Measurements from ENCODE around the gene MPP3.

MPP3 gene

DNA sequence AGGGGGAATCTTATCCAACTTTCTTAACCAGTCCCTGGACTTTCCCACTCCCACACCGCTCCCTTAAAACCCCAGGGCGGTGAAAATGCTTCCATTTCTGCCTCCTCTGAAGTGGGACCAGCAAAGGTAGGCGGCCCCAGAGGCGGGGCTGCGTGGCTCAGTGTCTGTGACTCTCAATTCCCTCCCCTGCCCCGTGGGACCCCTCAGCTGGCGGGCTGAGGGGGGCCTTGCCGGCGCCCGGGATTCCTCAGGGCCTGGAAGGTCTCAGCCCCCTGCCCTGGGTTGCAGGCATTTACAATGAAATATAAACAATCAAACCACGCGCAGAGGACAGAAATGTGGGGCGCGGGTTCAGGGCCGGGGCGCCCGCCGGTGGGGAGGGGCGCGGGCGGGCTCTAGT, 78.0 kb downstream of the MPP3 start:
- TF ChIP-seq RAD21 (IDR thresholded peaks at IDR 0.05; ENCODE audit: low read depth), result no peak
- TF ChIP-seq, protein P1, sequence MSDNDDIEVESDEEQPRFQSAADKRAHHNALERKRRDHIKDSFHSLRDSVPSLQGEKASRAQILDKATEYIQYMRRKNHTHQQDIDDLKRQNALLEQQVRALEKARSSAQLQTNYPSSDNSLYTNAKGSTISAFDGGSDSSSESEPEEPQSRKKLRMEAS (IDR thresholded peaks at IDR 0.05), result no peak
- no peak for TF ChIP-seq EGR1 (IDR thresholded peaks at IDR 0.05)
- TF ChIP-seq CREB1 (IDR thresholded peaks at IDR 0.05; ENCODE audit: low read depth), result no peak
- TF ChIP-seq EP300 (IDR thresholded peaks at IDR 0.05; ENCODE audit: borderline replicate concordance), result no peak
- TF ChIP-seq FOXM1 (IDR thresholded peaks at IDR 0.05; ENCODE audit: borderline replicate concordance, low read depth), result no peak
- TF ChIP-seq TEAD4 (IDR thresholded peaks at IDR 0.05), result no peak
- TF ChIP-seq, protein P2, sequence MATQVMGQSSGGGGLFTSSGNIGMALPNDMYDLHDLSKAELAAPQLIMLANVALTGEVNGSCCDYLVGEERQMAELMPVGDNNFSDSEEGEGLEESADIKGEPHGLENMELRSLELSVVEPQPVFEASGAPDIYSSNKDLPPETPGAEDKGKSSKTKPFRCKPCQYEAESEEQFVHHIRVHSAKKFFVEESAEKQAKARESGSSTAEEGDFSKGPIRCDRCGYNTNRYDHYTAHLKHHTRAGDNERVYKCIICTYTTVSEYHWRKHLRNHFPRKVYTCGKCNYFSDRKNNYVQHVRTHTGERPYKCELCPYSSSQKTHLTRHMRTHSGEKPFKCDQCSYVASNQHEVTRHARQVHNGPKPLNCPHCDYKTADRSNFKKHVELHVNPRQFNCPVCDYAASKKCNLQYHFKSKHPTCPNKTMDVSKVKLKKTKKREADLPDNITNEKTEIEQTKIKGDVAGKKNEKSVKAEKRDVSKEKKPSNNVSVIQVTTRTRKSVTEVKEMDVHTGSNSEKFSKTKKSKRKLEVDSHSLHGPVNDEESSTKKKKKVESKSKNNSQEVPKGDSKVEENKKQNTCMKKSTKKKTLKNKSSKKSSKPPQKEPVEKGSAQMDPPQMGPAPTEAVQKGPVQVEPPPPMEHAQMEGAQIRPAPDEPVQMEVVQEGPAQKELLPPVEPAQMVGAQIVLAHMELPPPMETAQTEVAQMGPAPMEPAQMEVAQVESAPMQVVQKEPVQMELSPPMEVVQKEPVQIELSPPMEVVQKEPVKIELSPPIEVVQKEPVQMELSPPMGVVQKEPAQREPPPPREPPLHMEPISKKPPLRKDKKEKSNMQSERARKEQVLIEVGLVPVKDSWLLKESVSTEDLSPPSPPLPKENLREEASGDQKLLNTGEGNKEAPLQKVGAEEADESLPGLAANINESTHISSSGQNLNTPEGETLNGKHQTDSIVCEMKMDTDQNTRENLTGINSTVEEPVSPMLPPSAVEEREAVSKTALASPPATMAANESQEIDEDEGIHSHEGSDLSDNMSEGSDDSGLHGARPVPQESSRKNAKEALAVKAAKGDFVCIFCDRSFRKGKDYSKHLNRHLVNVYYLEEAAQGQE (IDR thresholded peaks at IDR 0.05; ENCODE audit: low read depth), result no peak
- TF ChIP-seq ZBTB7A (IDR thresholded peaks at IDR 0.05; ENCODE audit: low read depth), result no peak
- TF ChIP-seq CEBPB (IDR thresholded peaks at IDR 0.05), result no peak
- no peak for TF ChIP-seq YY1 (IDR thresholded peaks at IDR 0.05; ENCODE audit: low read depth)

DNA sequence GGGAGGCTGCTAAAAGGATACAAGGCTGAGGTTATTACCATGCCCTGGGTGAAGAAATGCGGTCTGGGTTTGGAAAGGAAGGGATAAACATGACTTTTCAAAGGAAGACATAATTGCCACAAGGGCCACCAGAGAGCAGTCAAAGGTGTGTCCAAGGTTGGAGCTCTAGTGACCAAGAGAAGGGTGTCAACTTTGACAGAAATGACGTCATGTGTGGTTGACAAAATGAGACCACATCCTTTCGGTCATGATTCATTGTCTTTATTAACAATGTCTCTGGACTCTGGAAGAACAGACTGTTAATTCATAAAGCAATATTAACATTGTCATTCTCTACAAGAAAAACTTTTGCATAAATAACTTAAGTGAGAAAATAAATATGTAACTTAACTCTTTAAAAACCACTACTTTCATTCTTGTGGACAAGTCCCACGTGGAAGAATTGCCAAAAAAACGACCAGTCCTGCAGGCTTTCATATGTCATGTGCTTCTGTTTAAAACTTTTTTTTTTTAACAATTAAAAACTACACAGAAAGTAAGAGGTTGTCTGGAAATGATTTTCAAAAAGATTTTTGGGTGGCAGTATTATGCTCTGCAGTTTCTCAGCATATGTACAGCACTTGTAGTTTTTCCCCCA, 79.3 kb downstream of the MPP3 start:
- TF ChIP-seq, protein P3, sequence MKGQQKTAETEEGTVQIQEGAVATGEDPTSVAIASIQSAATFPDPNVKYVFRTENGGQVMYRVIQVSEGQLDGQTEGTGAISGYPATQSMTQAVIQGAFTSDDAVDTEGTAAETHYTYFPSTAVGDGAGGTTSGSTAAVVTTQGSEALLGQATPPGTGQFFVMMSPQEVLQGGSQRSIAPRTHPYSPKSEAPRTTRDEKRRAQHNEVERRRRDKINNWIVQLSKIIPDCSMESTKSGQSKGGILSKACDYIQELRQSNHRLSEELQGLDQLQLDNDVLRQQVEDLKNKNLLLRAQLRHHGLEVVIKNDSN (IDR thresholded peaks at IDR 0.05), result no peak
- TF ChIP-seq TAF1 (IDR thresholded peaks at IDR 0.05; ENCODE audit: low read depth) (no peak), EP300 (IDR thresholded peaks at IDR 0.05; ENCODE audit: borderline replicate concordance) (no peak), TCF12 (IDR thresholded peaks at IDR 0.05; ENCODE audit: low read depth) (no peak)
